ENCODE measurements around the gene MCF2L2.

DNA sequence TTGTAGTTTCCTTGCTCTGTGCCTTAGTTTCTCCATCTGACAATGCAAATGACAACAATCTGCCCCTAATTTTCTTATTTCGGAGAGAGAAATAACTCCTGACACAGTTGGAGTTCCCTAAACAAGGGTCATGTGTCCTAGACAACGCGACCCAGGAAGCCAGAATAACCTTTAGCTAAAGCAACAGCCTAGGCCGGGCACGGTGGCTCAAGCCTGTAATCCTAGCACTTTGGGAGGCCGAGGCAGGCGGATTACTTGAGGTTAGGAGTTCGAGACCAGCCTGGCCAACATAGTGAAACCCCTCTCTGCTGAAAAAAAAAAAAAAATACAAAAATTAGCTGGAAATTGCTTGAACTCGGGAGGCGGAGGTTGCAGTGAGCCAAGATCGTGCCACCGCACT, 49.9 kb downstream of the MCF2L2 start:
- TF ChIP-seq, protein P1, sequence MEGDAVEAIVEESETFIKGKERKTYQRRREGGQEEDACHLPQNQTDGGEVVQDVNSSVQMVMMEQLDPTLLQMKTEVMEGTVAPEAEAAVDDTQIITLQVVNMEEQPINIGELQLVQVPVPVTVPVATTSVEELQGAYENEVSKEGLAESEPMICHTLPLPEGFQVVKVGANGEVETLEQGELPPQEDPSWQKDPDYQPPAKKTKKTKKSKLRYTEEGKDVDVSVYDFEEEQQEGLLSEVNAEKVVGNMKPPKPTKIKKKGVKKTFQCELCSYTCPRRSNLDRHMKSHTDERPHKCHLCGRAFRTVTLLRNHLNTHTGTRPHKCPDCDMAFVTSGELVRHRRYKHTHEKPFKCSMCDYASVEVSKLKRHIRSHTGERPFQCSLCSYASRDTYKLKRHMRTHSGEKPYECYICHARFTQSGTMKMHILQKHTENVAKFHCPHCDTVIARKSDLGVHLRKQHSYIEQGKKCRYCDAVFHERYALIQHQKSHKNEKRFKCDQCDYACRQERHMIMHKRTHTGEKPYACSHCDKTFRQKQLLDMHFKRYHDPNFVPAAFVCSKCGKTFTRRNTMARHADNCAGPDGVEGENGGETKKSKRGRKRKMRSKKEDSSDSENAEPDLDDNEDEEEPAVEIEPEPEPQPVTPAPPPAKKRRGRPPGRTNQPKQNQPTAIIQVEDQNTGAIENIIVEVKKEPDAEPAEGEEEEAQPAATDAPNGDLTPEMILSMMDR (IDR thresholded peaks at IDR 0.05), result no peak
- no peak for TF ChIP-seq POLR2A (IDR thresholded peaks at IDR 0.05)
